GM12878 (cell line): ENCODE measurements around the gene RAD51B. TPM values are rescaled to one million over a fixed set of nuclear protein-coding genes. Genes with fewer than 3 reads are reported as not detected.

Experiments
- ATAC-seq: fragments of 200-7000 bp; cut with Tn5 transposase; 3 replicates; pipeline ENCODE4 v1.9.1; 2020; ENCODE audit warnings: mild to moderate bottlenecking, moderate library complexity
- BruUV-seq: library from RNA; stranded (reverse); fragments of 400-500 nt; replicated peaks from 2 replicates; lab custom pipeline; 2021; lab: Mats Ljungman, UMichigan
- CTCF ChIA-PET: fragments of 300-600 bp; sonication (Branson Sonifier 250); formaldehyde crosslinking; extraction: SDS; loops from one replicate; lab custom pipeline; 2021; ENCODE audit warnings: inconsistent platforms; lab: Yijun Ruan, JAX
- POLR2A ChIA-PET: fragments of 350-600 bp; formaldehyde crosslinking; extraction: SDS; loops from one replicate; lab custom pipeline; 2021; ENCODE audit warnings: inconsistent platforms; lab: Charles Lee
- RAD21 ChIA-PET: fragments of 300-600 bp; sonication (Branson Sonifier 250); formaldehyde crosslinking; loops from one replicate; lab custom pipeline; 2023; ENCODE audit warnings: antibody characterized with exemption; ENCODE audit not compliant: unreplicated experiment; lab: Charles Lee
- SMC1A ChIA-PET: fragments of 300-600 bp; sonication (Branson Sonifier 250); formaldehyde crosslinking; loops from one replicate; lab custom pipeline; 2023; ENCODE audit not compliant: unreplicated experiment, uncharacterized antibody; lab: Charles Lee
- DNase-seq: peaks from one replicate; pipeline ENCODE4 v3.0.0-alpha.2; 2011; ENCODE audit warnings: low read depth, low spot score
- FAIRE-seq: peaks from 3 replicates; lab custom pipeline; 2011; peaks lifted over from hg19 to GRCh38; lab: Jason Lieb, UNC
- H2AFZ ChIP-seq: 2 replicates; pipeline ENCODE4 v1.6.0; 2011; ENCODE audit warnings: low read depth, low read length, control low read depth; ENCODE audit not compliant: control insufficient read depth
- H3K27ac ChIP-seq: 2 replicates; pipeline ENCODE4 v1.5.1; 2011; ENCODE audit warnings: control low read depth; ENCODE audit not compliant: control insufficient read depth, insufficient read depth
- H3K27me3 ChIP-seq, 2 experiments: replicated peaks in 1 of 2; 2 replicates each; pipeline versions ENCODE4 v1.6.0 to v1.6.1; 2011; ENCODE audit warnings: low read length in 1 of 2; ENCODE audit not compliant: control insufficient read depth in 2 of 2, insufficient read depth in 2 of 2
- H3K36me3 ChIP-seq, 2 experiments: 2 replicates each; pipeline ENCODE4 v1.5.1; 2011; ENCODE audit warnings: low read length in 1 of 2; ENCODE audit not compliant: control insufficient read depth in 2 of 2, insufficient read depth in 2 of 2
- H3K4me1 ChIP-seq: 2 replicates; pipeline ENCODE4 v1.6.1; 2011; ENCODE audit warnings: mild to moderate bottlenecking, low read length, moderate library complexity, mixed read lengths; ENCODE audit not compliant: control insufficient read depth, insufficient read depth
- H3K4me2 ChIP-seq: 2 replicates; pipeline ENCODE4 v1.6.0; 2011; ENCODE audit warnings: control low read depth; ENCODE audit not compliant: control insufficient read depth, insufficient read depth
- H3K4me3 ChIP-seq: fragments of 200-600 bp; sonication (generic); 2 replicates; pipeline ENCODE4 v1.5.1; 2016
- H3K79me2 ChIP-seq: 2 replicates; pipeline ENCODE4 v1.6.0; 2011; ENCODE audit warnings: low read length; ENCODE audit not compliant: control insufficient read depth, insufficient read depth
- H3K9ac ChIP-seq: 2 replicates; pipeline ENCODE4 v1.8.0; 2011; ENCODE audit warnings: low read length, control low read depth, mixed read lengths; ENCODE audit not compliant: control insufficient read depth, insufficient read depth
- H3K9me3 ChIP-seq: replicated peaks from 3 replicates; pipeline ENCODE4 v1.5.1; 2011; ENCODE audit warnings: mild to moderate bottlenecking, low read length; ENCODE audit not compliant: control insufficient read depth, insufficient read depth
- H4K20me1 ChIP-seq: 2 replicates; pipeline ENCODE4 v1.6.0; 2011; ENCODE audit not compliant: control insufficient read depth, insufficient read depth
- BMI1 ChIP-seq: fragments of 450-650 bp; IDR thresholded peaks from 2 replicates; pipeline ENCODE4 v1.6.1; 2016; ENCODE audit warnings: mild to moderate bottlenecking, moderate library complexity, borderline replicate concordance
- CTCF ChIP-seq, 3 experiments: IDR thresholded peaks in 2 of 3; conservative IDR thresholded peaks in 1 of 3; 2 replicates each; pipeline ENCODE4 v1.5.1; 2011; ENCODE audit warnings: low read depth in 3 of 3, low read length in 3 of 3, mild to moderate bottlenecking in 3 of 3, control low read depth in 2 of 3, moderate library complexity in 2 of 3, inconsistent platforms in 1 of 3, mixed read lengths in 1 of 3; ENCODE audit not compliant: control insufficient read depth in 2 of 3, insufficient read depth in 1 of 3; ENCODE audit errors: extremely low read depth in 1 of 3
- EED ChIP-seq: sonication (generic); IDR thresholded peaks from 2 replicates; pipeline ENCODE4 v1.6.1; 2016; ENCODE audit warnings: antibody characterized with exemption, low read depth
- GATAD2B ChIP-seq: fragments of 450-650 bp; conservative IDR thresholded peaks from 2 replicates; pipeline ENCODE4 v1.6.1; 2017; ENCODE audit warnings: low read depth, mild to moderate bottlenecking, moderate library complexity
- LARP7 ChIP-seq: fragments of 450-650 bp; IDR thresholded peaks from 2 replicates; pipeline ENCODE4 v1.6.1; 2017; ENCODE audit warnings: mild to moderate bottlenecking
- MYC ChIP-seq: IDR thresholded peaks from 2 replicates; pipeline ENCODE4 v1.6.1; 2011; ENCODE audit warnings: mild to moderate bottlenecking, low read length, moderate library complexity, inconsistent platforms; ENCODE audit not compliant: insufficient read depth, insufficient replicate concordance, insufficient read length, severe bottlenecking
- NKRF ChIP-seq: fragments of 450-650 bp; conservative IDR thresholded peaks from 2 replicates; pipeline ENCODE4 v1.6.1; 2017; ENCODE audit warnings: mild to moderate bottlenecking, moderate library complexity
- RAD21 ChIP-seq: IDR thresholded peaks from 2 replicates; pipeline ENCODE4 v1.6.1; 2011; ENCODE audit warnings: mild to moderate bottlenecking, low read depth, low read length, moderate library complexity; ENCODE audit not compliant: insufficient read depth
- RB1 ChIP-seq: fragments of 450-650 bp; formaldehyde crosslinking; IDR thresholded peaks from 2 replicates; pipeline ENCODE4 v1.6.1; 2017; ENCODE audit warnings: mild to moderate bottlenecking, borderline replicate concordance
- RELA ChIP-seq: fragments of 450-650 bp; IDR thresholded peaks from 2 replicates; pipeline ENCODE4 v1.8.0; 2014; ENCODE audit warnings: borderline replicate concordance; ENCODE audit not compliant: partially characterized antibody
- SREBF1 ChIP-seq: IDR thresholded peaks from 2 replicates; pipeline ENCODE4 v1.6.1; 2012; ENCODE audit warnings: mild to moderate bottlenecking, low read length
- SUZ12 ChIP-seq: fragments of 200-600 bp; sonication (generic); IDR thresholded peaks from one replicate; pipeline ENCODE4 v1.6.1; 2018; ENCODE audit warnings: antibody characterized with exemption, mild to moderate bottlenecking; ENCODE audit not compliant: unreplicated experiment
- TAF1 ChIP-seq: IDR thresholded peaks from 2 replicates; pipeline ENCODE4 v1.6.1; 2011; ENCODE audit warnings: mild to moderate bottlenecking, low read depth, low read length, borderline replicate concordance
- TBL1XR1 ChIP-seq: IDR thresholded peaks from 2 replicates; pipeline ENCODE4 v1.6.1; 2012; ENCODE audit warnings: low read depth, low read length, improper control_type of control experiment
- TCF3 ChIP-seq: IDR thresholded peaks from 2 replicates; pipeline ENCODE4 v1.6.1; 2012; ENCODE audit warnings: low read depth, mild to moderate bottlenecking, low read length, borderline replicate concordance; ENCODE audit not compliant: insufficient read depth
- USF2 ChIP-seq: IDR thresholded peaks from 2 replicates; pipeline ENCODE4 v1.6.1; 2011; ENCODE audit warnings: low read depth, low read length, improper control_type of control experiment, borderline replicate concordance
- YBX1 ChIP-seq: fragments of 450-650 bp; IDR thresholded peaks from 2 replicates; pipeline ENCODE4 v1.6.1; 2016; ENCODE audit warnings: antibody characterized with exemption
- ZBED1 ChIP-seq: IDR thresholded peaks from 2 replicates; pipeline ENCODE4 v1.6.1; 2016; ENCODE audit warnings: borderline replicate concordance
- WGBS: methylation state at CpG from one replicate; pipeline ENCODE4 v1.1.6; 2016; ENCODE audit warnings: low lambda C conversion rate; ENCODE audit not compliant: insufficient replicate concordance, insufficient coverage; ENCODE audit errors: missing lambda C conversion rate; 5-methylcytosine and 5-hydroxymethylcytosine counted together
- in situ Hi-C: fragments of 300-500 bp; cut with MboI; formaldehyde crosslinking; loops from 9 replicates; pipeline ENCODE4 v1.14.3; 2018; ENCODE audit warnings: mixed read lengths
- intact Hi-C: fragments of 100-400 bp; cut with micrococcal nuclease; formaldehyde crosslinking; loops from one replicate; pipeline ENCODE4 v1.14.2; 2022; ENCODE audit not compliant: unreplicated experiment
- polyA plus RNA-seq, 11 experiments: library from polyadenylated mRNA; depleted of rRNA in 4 of 11; unstranded in 6 of 11; stranded (reverse) in 5 of 11; fragments of >200 nt; fragmentation: Nextera tagmentation in 4 of 11; fragmentation: Illumina TruSeq in 1 of 11; extraction: Ambion mirVana in 4 of 11; extraction: Trizol in 1 of 11; gene quantifications; 1 replicate in 1 of 11; 2 replicates in 10 of 11; pipeline versions ENCODE4 v1.2.1 to v1.2.3, GENCODE V29; 2011 to 2016; ENCODE audit warnings: inconsistent platforms in 2 of 11, missing spikeins in 2 of 11, low read depth in 1 of 11
- total RNA-seq, 4 experiments: library from RNA; depleted of rRNA in 3 of 4; stranded (reverse); fragments of >200 nt in 3 of 4; fragmentation: Illumina TruSeq in 1 of 4; extraction: Trizol in 1 of 4; gene quantifications; 2 replicates each; pipeline versions ENCODE4 v1.2.1 to v1.2.3, GENCODE V29; 2013 to 2021

RAD51B gene
- total and polyA plus RNA-seq, 10 of the 15 experiments (the other 5 are each of a cell fraction or from before 2014, with no cell fraction given): 9.8 to 26.8 (median 21.3) TPM

- no peak for ATAC-seq
- Histone ChIP-seq H3K79me2 (no peaks in the 10 kb centered on the region), H3K9ac (no peak overlapping the region), H3K36me3 (no peaks in the 10 kb centered on the region), H2AFZ (no peak overlapping the region), H3K4me1 (no peaks in the 10 kb centered on the region), H3K9me3 (no peaks in the 10 kb centered on the region), H3K4me3 (no peak overlapping the region), H4K20me1 (no peaks in the 10 kb centered on the region), H3K27me3 (no peaks in the 10 kb centered on the region), H3K27ac (no peak overlapping the region), H3K4me2 (no peak overlapping the region)
- TF ChIP-seq YBX1: no peak
- no peak for TF ChIP-seq ZBED1
- no peak for TF ChIP-seq RB1
- TF ChIP-seq SREBF1: no peak
- no peak for TF ChIP-seq NKRF
- TF ChIP-seq MYC: no peak
- no peak for TF ChIP-seq CTCF (IDR thresholded peaks at IDR 0.05 in 2 of 3, conservative IDR thresholded peaks at IDR 0.05 in 1 of 3; ENCODE audit: control insufficient read depth in 2 of 3, extremely low read depth in 1 of 3, insufficient read depth in 1 of 3, low read depth in 3 of 3, low read length in 3 of 3)
- no peak for TF ChIP-seq SUZ12
- TF ChIP-seq RAD21: no peak
- TF ChIP-seq RELA: no peak
- no peak for TF ChIP-seq BMI1
- TF ChIP-seq TBL1XR1: no peak
- no peak for TF ChIP-seq USF2
- TF ChIP-seq TAF1: no peak
- no peak for TF ChIP-seq GATAD2B
- TF ChIP-seq TCF3: no peak
- TF ChIP-seq EED: no peak
- TF ChIP-seq LARP7: no peak
- 70% methylated on average over 4 of the region's 4 CpGs for WGBS
- ChIA-PET CTCF (no interaction called here), POLR2A (no interaction called here), RAD21 (no interaction called here), SMC1A (interaction anchor here (1.0 kb wide), 1 partner anchor 9 kb away, joined by 3 read pairs; no protein-coding TSS in a partner anchor)
- no peak for DNase-seq
- FAIRE-seq: no peak
- no TSS peak for BruUV-seq
- intact Hi-C loops (no loop called here), in situ Hi-C loops (no loop called here)
Observed at GRCh38 chr14:68707482-68707881, 887.9 kb downstream of the RAD51B start.
